H1 (cell line): ENCODE data around the gene FAM168B. TPM values are rescaled to one million over a fixed set of nuclear protein-coding genes. Genes with fewer than 3 reads are reported as not detected.

Experiments used
- CTCF ChIA-PET: fragments of 300-600 bp; sonication (Branson Sonifier 250); formaldehyde crosslinking; loops from one replicate; lab custom pipeline; 2021; ENCODE audit not compliant: partially characterized antibody; lab: Charles Lee
- POLR2A ChIA-PET: fragments of 300-600 bp; sonication (Branson Sonifier 250); formaldehyde crosslinking; loops from one replicate; lab custom pipeline; 2021; ENCODE audit warnings: inconsistent platforms; ENCODE audit not compliant: partially characterized antibody; lab: Charles Lee
- DNase-seq, 2 experiments: peaks; one replicate each; pipeline versions ENCODE4 v3.0.0 to v3.0.0-alpha.2; 2010 to 2022; ENCODE audit warnings: low spot score in 2 of 2, low read depth in 1 of 2, mixed read lengths in 1 of 2
- FAIRE-seq: peaks from 2 replicates; lab custom pipeline; 2011; peaks lifted over from hg19 to GRCh38; lab: Jason Lieb, UNC
- H2AFZ ChIP-seq: 2 replicates; pipeline ENCODE4 v1.8.1; 2012; ENCODE audit warnings: low read length, inconsistent platforms
- H2AK5ac ChIP-seq: 2 replicates; pipeline ENCODE4 v1.6.1; 2013; ENCODE audit warnings: low read depth, low read length
- H2BK120ac ChIP-seq: replicated peaks from 2 replicates; pipeline ENCODE3; 2013; ENCODE audit warnings: low read depth, low read length, inconsistent platforms
- H2BK12ac ChIP-seq: 2 replicates; pipeline ENCODE4 v1.6.1; 2013; ENCODE audit warnings: low read depth, low read length
- H2BK15ac ChIP-seq: 2 replicates; pipeline ENCODE4 v1.6.1; 2013; ENCODE audit warnings: low read length
- H2BK20ac ChIP-seq: 2 replicates; pipeline ENCODE4 v1.6.1; 2013; ENCODE audit warnings: low read length
- H2BK5ac ChIP-seq: 2 replicates; pipeline ENCODE4 v1.6.1; 2013; ENCODE audit warnings: low read depth, low read length
- H3K14ac ChIP-seq: 2 replicates; pipeline ENCODE4 v1.6.1; 2013; ENCODE audit warnings: inconsistent platforms; ENCODE audit not compliant: insufficient read length
- H3K18ac ChIP-seq: 2 replicates; pipeline ENCODE4 v1.6.1; 2013; ENCODE audit warnings: low read length; ENCODE audit errors: extremely low read depth
- H3K23ac ChIP-seq: 2 replicates; pipeline ENCODE4 v1.6.1; 2013; ENCODE audit warnings: inconsistent platforms; ENCODE audit not compliant: insufficient read length
- H3K23me2 ChIP-seq: 2 replicates; pipeline ENCODE4 v1.6.1; 2013; ENCODE audit warnings: low read depth, low read length
- H3K27ac ChIP-seq: 2 replicates; pipeline ENCODE4 v1.6.1; 2011; ENCODE audit warnings: low read depth, low read length, inconsistent platforms
- H3K27me3 ChIP-seq, 4 experiments: replicated peaks in 1 of 4; 1 replicate in 1 of 4; 2 replicates in 3 of 4; pipeline versions ENCODE4 v1.6.1 to v1.8.1; 2011 to 2013; ENCODE audit warnings: low read length in 3 of 4, mild to moderate bottlenecking in 3 of 4, inconsistent platforms in 2 of 4, mixed read lengths in 2 of 4, moderate library complexity in 1 of 4; ENCODE audit not compliant: control insufficient read depth in 3 of 4, insufficient read depth in 3 of 4; ENCODE audit errors: extremely low read depth in 1 of 4
- H3K36me3 ChIP-seq, 4 experiments: 2 replicates each; pipeline versions ENCODE4 v1.6.1 to v1.8.1; 2011 to 2013; ENCODE audit warnings: mild to moderate bottlenecking in 4 of 4, low read length in 3 of 4, moderate library complexity in 2 of 4, control low read depth in 1 of 4, inconsistent platforms in 1 of 4; ENCODE audit not compliant: insufficient read depth in 4 of 4, control insufficient read depth in 2 of 4
- H3K4ac ChIP-seq: replicated peaks from 2 replicates; pipeline ENCODE3; 2013; ENCODE audit warnings: low read length, low read depth, mixed read lengths, inconsistent platforms; ENCODE audit not compliant: insufficient read length
- H3K4me1 ChIP-seq, 4 experiments: replicated peaks in 1 of 4; 1 replicate in 1 of 4; 2 replicates in 3 of 4; pipeline versions ENCODE4 v1.6.1 to v1.8.1; 2011 to 2013; ENCODE audit warnings: low read length in 3 of 4, inconsistent platforms in 2 of 4, mixed read lengths in 1 of 4; ENCODE audit not compliant: insufficient read depth in 4 of 4, control insufficient read depth in 3 of 4
- H3K4me2 ChIP-seq, 2 experiments: 2 replicates each; pipeline versions ENCODE4 v1.6.1 to v1.8.1; 2011 to 2013; ENCODE audit warnings: low read depth in 2 of 2, low read length in 2 of 2, control low read depth in 1 of 2, inconsistent platforms in 1 of 2, mild to moderate bottlenecking in 1 of 2; ENCODE audit not compliant: insufficient read depth in 1 of 2
- H3K4me3 ChIP-seq, 4 experiments: fragments of 200-600, 300-600 bp in 1 of 4; sonication (generic), shearing (Covaris generic), sonication (Bioruptor Twin) in 1 of 4; 2 replicates each; pipeline versions ENCODE4 v1.5.1 to v1.8.1; 2011 to 2016; ENCODE audit warnings: low read length in 4 of 4, low read depth in 3 of 4, control low read depth in 2 of 4, inconsistent platforms in 2 of 4, mild to moderate bottlenecking in 2 of 4, mixed read lengths in 1 of 4, moderate library complexity in 1 of 4; ENCODE audit not compliant: insufficient read depth in 2 of 4; ENCODE audit errors: extremely low read depth in 1 of 4
- H3K56ac ChIP-seq: replicated peaks from 2 replicates; pipeline ENCODE3; 2013; ENCODE audit warnings: low read depth, mild to moderate bottlenecking, mixed read lengths, low read length, inconsistent platforms; ENCODE audit not compliant: insufficient read length
- H3K79me1 ChIP-seq: 2 replicates; pipeline ENCODE4 v1.6.1; 2013; ENCODE audit warnings: low read depth, low read length, control low read depth
- H3K79me2 ChIP-seq, 2 experiments: 2 replicates each; pipeline versions ENCODE4 v1.6.1 to v1.8.1; 2012 to 2013; ENCODE audit warnings: low read length in 2 of 2, mild to moderate bottlenecking in 2 of 2, inconsistent platforms in 1 of 2; ENCODE audit not compliant: insufficient read depth in 2 of 2, control insufficient read depth in 1 of 2
- H3K9ac ChIP-seq, 4 experiments: replicated peaks in 1 of 4; 1 replicate in 1 of 4; 2 replicates in 3 of 4; pipeline versions ENCODE4 v1.6.1 to v1.8.1; 2011 to 2013; ENCODE audit warnings: low read depth in 3 of 4, low read length in 3 of 4, control low read depth in 2 of 4, mild to moderate bottlenecking in 2 of 4, moderate library complexity in 2 of 4, inconsistent platforms in 1 of 4; ENCODE audit errors: extremely low read depth in 1 of 4
- H3K9me3 ChIP-seq, 2 experiments: 2 replicates each; pipeline versions ENCODE4 v1.6.1 to v1.8.1; 2012 to 2013; ENCODE audit warnings: mild to moderate bottlenecking in 2 of 2, moderate library complexity in 2 of 2, control low read depth in 1 of 2, inconsistent platforms in 1 of 2, low read depth in 1 of 2, low read length in 1 of 2, mixed read lengths in 1 of 2; ENCODE audit not compliant: insufficient read depth in 2 of 2
- H4K20me1 ChIP-seq, 2 experiments: replicated peaks in 1 of 2; 2 replicates each; pipeline versions ENCODE3 to v1.8.1; 2011 to 2013; ENCODE audit warnings: inconsistent platforms in 2 of 2, low read length in 2 of 2, mild to moderate bottlenecking in 1 of 2; ENCODE audit not compliant: insufficient read depth in 2 of 2, control insufficient read depth in 1 of 2
- H4K5ac ChIP-seq: 2 replicates; pipeline ENCODE4 v1.6.1; 2013; ENCODE audit warnings: low read length, low read depth, mixed read lengths, inconsistent platforms; ENCODE audit not compliant: insufficient read length
- H4K8ac ChIP-seq: 2 replicates; pipeline ENCODE4 v1.8.0; 2013; ENCODE audit warnings: mild to moderate bottlenecking, moderate library complexity, low read length, inconsistent platforms; ENCODE audit not compliant: insufficient read depth; ENCODE audit errors: extremely low read depth
- H4K91ac ChIP-seq: replicated peaks from 2 replicates; pipeline ENCODE3; 2013; ENCODE audit warnings: low read length, mixed read lengths, inconsistent platforms; ENCODE audit not compliant: insufficient read length
- KDM5A ChIP-seq: fragments of 200-600 bp; IDR thresholded peaks from 2 replicates; pipeline ENCODE4 v1.7.1; 2012; ENCODE audit warnings: mild to moderate bottlenecking, low read length, inconsistent platforms, mixed read lengths
- USF2 ChIP-seq: IDR thresholded peaks from 2 replicates; pipeline ENCODE4 v1.6.1; 2011; ENCODE audit warnings: low read length, improper control_type of control experiment
- WGBS, 2 experiments: shearing (Covaris generic) in 1 of 2; methylation state at CpG; one replicate each; pipeline versions ENCODE4 v1.1.6 to v1.1.7; 2013 to 2015; ENCODE audit warnings: low lambda C conversion rate in 2 of 2, mixed read lengths in 2 of 2, inconsistent platforms in 1 of 2, low coverage in 1 of 2, missing lambda C conversion rate in 1 of 2; ENCODE audit not compliant: insufficient replicate concordance in 2 of 2, insufficient coverage in 1 of 2, insufficient read length in 1 of 2; ENCODE audit errors: extremely low coverage in 1 of 2, missing lambda C conversion rate in 1 of 2; 5-methylcytosine and 5-hydroxymethylcytosine counted together
- polyA plus RNA-seq, 7 experiments: library from polyadenylated mRNA; depleted of rRNA in 3 of 7; stranded (reverse) in 5 of 7; unstranded in 2 of 7; fragments of >200 nt in 5 of 7; fragments of 200-250 nt in 2 of 7; gene quantifications; 1 replicate in 5 of 7; 2 replicates in 1 of 7; 4 replicates in 1 of 7; pipeline versions ENCODE4 v1.2.1 to v1.2.3, GENCODE V29; 2011 to 2013; ENCODE audit warnings: missing spikeins in 2 of 7, mixed read lengths in 2 of 7
- total RNA-seq: library from RNA; stranded (reverse); fragmentation: NEBNext Ultra II Directional; extraction: Animal tissue kit (Norgen Biotek cat#: 25700); gene quantifications from 2 replicates; pipeline ENCODE4 v1.2.1, GENCODE V29; 2021

Gene FAM168B
- total and polyA plus RNA-seq, 2 of the 8 experiments (the other 6 are each of a cell fraction or from before 2014, with no cell fraction given) = 61.9 to 123 TPM

- H3K79me1 ChIP-seq = peaks cover 2% of the 10 kb centered on the region
- H3K14ac ChIP-seq = no peak overlapping the region
- POLR2A ChIA-PET = interaction anchor here (1.4 kb wide), 1 partner anchor 11 kb away, joined by 4 read pairs; no protein-coding TSS in a partner anchor
- DNase-seq (no peak), FAIRE-seq (no peak)
- H3K23me2 ChIP-seq = no peaks in the 10 kb centered on the region
- H3K9me3 ChIP-seq = no peaks in the 10 kb centered on the region
- H3K4me1 ChIP-seq = peaks cover 0 to 13% (median 6%) of the 10 kb centered on the region in 4 experiments; a peak in 4 of 7 replicates
- no peak overlapping the region for H4K91ac ChIP-seq
- H3K27me3 ChIP-seq = no peaks in the 10 kb centered on the region
- CTCF ChIA-PET = interaction anchor here (1.2 kb wide), 1 partner anchor 19 kb away, joined by 3 read pairs; no protein-coding TSS in a partner anchor
- no peak overlapping the region for H2BK12ac ChIP-seq
- no peak overlapping the region for H3K23ac ChIP-seq
- H2BK20ac ChIP-seq = no peak overlapping the region
- H3K79me2 ChIP-seq = peaks cover 48 to 98% of the 10 kb centered on the region in 2 experiments
- H3K18ac ChIP-seq = no peak overlapping the region
- H3K27ac ChIP-seq = no peak overlapping the region
- no peak overlapping the region for H3K56ac ChIP-seq
- no peak overlapping the region for H2BK120ac ChIP-seq
- 87% methylated on average over 2 of the region's 2 CpGs; no CpG with 5 or more reads in 1 of the 2 experiments for WGBS, 2 experiments
- no peak overlapping the region for H3K4me2 ChIP-seq
- H3K9ac ChIP-seq = no peak overlapping the region; a peak in 1 of 7 replicates
- no peak overlapping the region for H2AK5ac ChIP-seq
- H4K5ac ChIP-seq = no peak overlapping the region
- H2BK15ac ChIP-seq = no peak overlapping the region
- H2AFZ ChIP-seq = no peak overlapping the region
- peaks cover 9 to 67% (median 33%) of the 10 kb centered on the region in 4 experiments for H3K36me3 ChIP-seq
- no peak overlapping the region for H4K8ac ChIP-seq
- no peak overlapping the region for H3K4ac ChIP-seq
- H4K20me1 ChIP-seq = peaks cover 12 to 27% of the 10 kb centered on the region in 2 experiments
- no peak overlapping the region for H3K4me3 ChIP-seq
- H2BK5ac ChIP-seq = no peak overlapping the region
- TF ChIP-seq USF2 = no peak
- no peak for TF ChIP-seq KDM5A
Observed at GRCh38 chr2:131085646-131086045, 7.6 kb downstream of the FAM168B start.
